Nucleus accumbens (tissue), 56 donors: ENCODE results near the gene HOGA1.
"Not testable (repeated sequence)": the region's sequence is repeated elsewhere in the genome, so short reads cannot be mapped to it uniquely, and the experiment has no call there.

ENCODE experiments used
- DNase-seq, 56 donors: peaks; one replicate each; lab custom pipeline; 2025; lab: John Stamatoyannopoulos, UW

The HOGA1 gene

GRCh38 chr10:97576487-97576886, 7.7 kb upstream of the HOGA1 start:
- not testable (repeated sequence) for DNase-seq

GRCh38 chr10:97577701-97578100, 6.5 kb upstream of the HOGA1 start:
- no peak for DNase-seq

GRCh38 chr10:97578171-97578844, 5.9 kb upstream of the HOGA1 start:
- peak in 1 of 56 donors; percentile 36 for DNase-seq

- DNase-seq: no peak
These were observed 3.5 kb upstream of the HOGA1 start for GRCh38 chr10:97580421-97581367.

GRCh38 chr10:97582169-97582568, 2.0 kb upstream of the HOGA1 start:
- no peak for DNase-seq

- DNase-seq: no peak
These were observed 713 bp upstream of the HOGA1 start for GRCh38 chr10:97583476-97583875.

GRCh38 chr10:97584798-97585438, 729 bp downstream of the HOGA1 start:
- no peak for DNase-seq

- DNase-seq: no peak
These were observed 1.2 kb downstream of the HOGA1 start for GRCh38 chr10:97585439-97585811.

- DNase-seq: no peak
These were observed 3.0 kb downstream of the HOGA1 start for GRCh38 chr10:97587183-97587582.

GRCh38 chr10:97589479-97589878, 5.3 kb downstream of the HOGA1 start, which contains the start of gene C10orf62:
Gene C10orf62, plus strand, starts transcription at chr10:97589721. Its CDS starts 177 bp downstream, at chr10:97589898.
- peak in 9 of 56 donors; percentile 11 to 72 (median 21) for DNase-seq

- no peak for DNase-seq
These were observed 6.0 kb downstream of the HOGA1 start for GRCh38 chr10:97590082-97590747.

- DNase-seq: no peak
These were observed 6.7 kb downstream of the HOGA1 start for GRCh38 chr10:97590748-97591495.

- DNase-seq: no peak
These were observed 9.2 kb downstream of the HOGA1 start for GRCh38 chr10:97593421-97593820.

- DNase-seq: no peak
These were observed 12.2 kb downstream of the HOGA1 start for GRCh38 chr10:97596101-97597082.

- no peak for DNase-seq
These were observed 13.6 kb downstream of the HOGA1 start for GRCh38 chr10:97597778-97598177.

- no peak for DNase-seq
These were observed 14.4 kb downstream of the HOGA1 start for GRCh38 chr10:97598407-97599271.

GRCh38 chr10:97599272-97599619, 15.1 kb downstream of the HOGA1 start:
- no peak for DNase-seq

GRCh38 chr10:97600616-97601015, 16.4 kb downstream of the HOGA1 start:
- DNase-seq: no peak
